Measurements from ENCODE around the gene CCDC192. TPM values are rescaled to one million over a fixed set of nuclear protein-coding genes. Genes with fewer than 3 reads are reported as not detected.

Gene CCDC192
- total and polyA plus RNA-seq, 2 donors (not counting 3 experiments of a cell fraction or from before 2014, with no cell fraction given) = not detected

DNA sequence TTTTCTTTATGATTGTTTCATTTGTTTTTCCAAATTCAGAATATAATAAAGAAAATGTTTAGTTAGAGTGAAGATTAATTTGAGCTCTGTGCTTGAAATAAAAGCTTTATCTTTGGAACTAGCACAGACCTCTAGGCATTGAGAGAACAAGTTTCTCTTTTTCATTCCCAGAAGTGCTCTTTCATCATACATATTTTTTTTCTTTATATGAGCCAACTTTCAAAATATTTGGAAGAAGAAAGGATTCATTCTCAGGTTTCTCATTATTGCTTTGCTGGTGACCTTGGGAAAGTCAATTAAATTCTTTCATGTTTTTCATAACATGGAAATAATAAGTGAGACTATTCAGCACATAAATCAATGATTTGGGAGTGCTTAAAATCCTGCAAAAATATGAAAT, 37.5 kb upstream of the CCDC192 start:
- Histone ChIP-seq H2AFZ (ENCODE audit: low read depth, low read length) (no peak overlapping the region), H3K4me3 (replicated peaks in 1 of 3; ENCODE audit: insufficient read depth in 1 of 3, low read depth in 1 of 3, low read length in 3 of 3) (no peak overlapping the region), H3K27ac (ENCODE audit: insufficient read depth, low read depth, low read length) (no peak overlapping the region), H3K9me1 (replicated peaks; ENCODE audit: control insufficient read depth, extremely low read depth, insufficient read depth, low read length) (no peaks in the 10 kb centered on the region), H4K20me1 (replicated peaks; ENCODE audit: control insufficient read depth, extremely low read depth, insufficient read depth, low read length) (no peaks in the 10 kb centered on the region), H3K9ac (replicated peaks; ENCODE audit: extremely low read depth, insufficient read depth, low read length) (no peak overlapping the region), H3K4me1 (ENCODE audit: control insufficient read depth, extremely low read depth, insufficient read depth, low read length) (no peaks in the 10 kb centered on the region), H3K36me3 (ENCODE audit: control insufficient read depth in 2 of 2, extremely low read depth in 1 of 2, insufficient read depth in 2 of 2, low read length in 2 of 2) (no peaks in the 10 kb centered on the region), H3K79me2 (ENCODE audit: control insufficient read depth, insufficient read depth, low read length) (no peaks in the 10 kb centered on the region), H3K9me3 (replicated peaks; ENCODE audit: control insufficient read depth, insufficient read depth, low read length) (no peaks in the 10 kb centered on the region), H3K27me3 (ENCODE audit: control insufficient read depth in 2 of 2, insufficient read depth in 2 of 2, low read length in 2 of 2) (peaks cover 0 to 1% of the 10 kb centered on the region in 2 experiments), H3K4me2 (ENCODE audit: insufficient read depth, low read length) (no peak overlapping the region)
- TF ChIP-seq, protein P1, sequence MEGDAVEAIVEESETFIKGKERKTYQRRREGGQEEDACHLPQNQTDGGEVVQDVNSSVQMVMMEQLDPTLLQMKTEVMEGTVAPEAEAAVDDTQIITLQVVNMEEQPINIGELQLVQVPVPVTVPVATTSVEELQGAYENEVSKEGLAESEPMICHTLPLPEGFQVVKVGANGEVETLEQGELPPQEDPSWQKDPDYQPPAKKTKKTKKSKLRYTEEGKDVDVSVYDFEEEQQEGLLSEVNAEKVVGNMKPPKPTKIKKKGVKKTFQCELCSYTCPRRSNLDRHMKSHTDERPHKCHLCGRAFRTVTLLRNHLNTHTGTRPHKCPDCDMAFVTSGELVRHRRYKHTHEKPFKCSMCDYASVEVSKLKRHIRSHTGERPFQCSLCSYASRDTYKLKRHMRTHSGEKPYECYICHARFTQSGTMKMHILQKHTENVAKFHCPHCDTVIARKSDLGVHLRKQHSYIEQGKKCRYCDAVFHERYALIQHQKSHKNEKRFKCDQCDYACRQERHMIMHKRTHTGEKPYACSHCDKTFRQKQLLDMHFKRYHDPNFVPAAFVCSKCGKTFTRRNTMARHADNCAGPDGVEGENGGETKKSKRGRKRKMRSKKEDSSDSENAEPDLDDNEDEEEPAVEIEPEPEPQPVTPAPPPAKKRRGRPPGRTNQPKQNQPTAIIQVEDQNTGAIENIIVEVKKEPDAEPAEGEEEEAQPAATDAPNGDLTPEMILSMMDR (IDR thresholded peaks at IDR 0.05; ENCODE audit: extremely low read depth in 1 of 2, insufficient read depth in 1 of 2, low read depth in 1 of 2, low read length in 2 of 2) = no peak
- TF ChIP-seq JUN (IDR thresholded peaks at IDR 0.05; ENCODE audit: borderline replicate concordance, insufficient read depth, insufficient read length, low read depth) = no peak
- TF ChIP-seq FOS (IDR thresholded peaks at IDR 0.05; ENCODE audit: borderline replicate concordance, insufficient read depth, low read length) = no peak
- no peak for TF ChIP-seq MYC (IDR thresholded peaks at IDR 0.05; ENCODE audit: low read depth, low read length)
- no peak for TF ChIP-seq GATA2 (IDR thresholded peaks at IDR 0.05; ENCODE audit: insufficient read depth, insufficient read length, low read depth, low read length)
- no peak for TF ChIP-seq POLR2AphosphoS5 (IDR thresholded peaks at IDR 0.05; ENCODE audit: insufficient read depth, low read depth, low read length)
- TF ChIP-seq POLR2A (IDR thresholded peaks at IDR 0.05; ENCODE audit: low read depth, low read length) = no peak
- no peak for TF ChIP-seq EZH2 (IDR thresholded peaks at IDR 0.05; ENCODE audit: borderline replicate concordance, low read depth, low read length, severe bottlenecking)
- TF ChIP-seq, protein P2, sequence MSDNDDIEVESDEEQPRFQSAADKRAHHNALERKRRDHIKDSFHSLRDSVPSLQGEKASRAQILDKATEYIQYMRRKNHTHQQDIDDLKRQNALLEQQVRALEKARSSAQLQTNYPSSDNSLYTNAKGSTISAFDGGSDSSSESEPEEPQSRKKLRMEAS (IDR thresholded peaks at IDR 0.05; ENCODE audit: insufficient read depth, insufficient read length) = no peak
- ChIA-PET CTCF (interaction anchor here (1.0 to 1.1 kb wide), 2 partner anchors 22 to 25 kb away, joined by 3 read pairs; no protein-coding TSS in a partner anchor), POLR2A (no interaction called here)
- intact Hi-C loops (cut with micrococcal nuclease) (no loop called here), dilution Hi-C loops (cut with MboI; ENCODE audit: extremely low pct_ligation_motif_present, low sequenced_read_pairs) (no loop called here)
- DNase-seq (ENCODE audit: low read depth, low spot score) = no peak
- no peak for FAIRE-seq
- BruUV-seq (replicated peaks) = no TSS peak

Measured in endothelial cell of umbilical vein (primary cell).